WI38 (cell line): ENCODE measurements around the gene AMOTL1.

Experiments
- H3K4me3 ChIP-seq: 2 replicates; pipeline ENCODE4 v1.5.1; 2011; ENCODE audit warnings: low read depth, mild to moderate bottlenecking, control low read depth, low read length
- TF ChIP-seq, protein P1 (sequence below): IDR thresholded peaks from 2 replicates; pipeline ENCODE4 v1.5.1; 2012; ENCODE audit warnings: low read depth, mild to moderate bottlenecking, control low read depth, low read length

Gene AMOTL1

GRCh38 chr11:94866936-94867795 lies 99.0 kb downstream of the AMOTL1 start:
- TF ChIP-seq, protein P1, sequence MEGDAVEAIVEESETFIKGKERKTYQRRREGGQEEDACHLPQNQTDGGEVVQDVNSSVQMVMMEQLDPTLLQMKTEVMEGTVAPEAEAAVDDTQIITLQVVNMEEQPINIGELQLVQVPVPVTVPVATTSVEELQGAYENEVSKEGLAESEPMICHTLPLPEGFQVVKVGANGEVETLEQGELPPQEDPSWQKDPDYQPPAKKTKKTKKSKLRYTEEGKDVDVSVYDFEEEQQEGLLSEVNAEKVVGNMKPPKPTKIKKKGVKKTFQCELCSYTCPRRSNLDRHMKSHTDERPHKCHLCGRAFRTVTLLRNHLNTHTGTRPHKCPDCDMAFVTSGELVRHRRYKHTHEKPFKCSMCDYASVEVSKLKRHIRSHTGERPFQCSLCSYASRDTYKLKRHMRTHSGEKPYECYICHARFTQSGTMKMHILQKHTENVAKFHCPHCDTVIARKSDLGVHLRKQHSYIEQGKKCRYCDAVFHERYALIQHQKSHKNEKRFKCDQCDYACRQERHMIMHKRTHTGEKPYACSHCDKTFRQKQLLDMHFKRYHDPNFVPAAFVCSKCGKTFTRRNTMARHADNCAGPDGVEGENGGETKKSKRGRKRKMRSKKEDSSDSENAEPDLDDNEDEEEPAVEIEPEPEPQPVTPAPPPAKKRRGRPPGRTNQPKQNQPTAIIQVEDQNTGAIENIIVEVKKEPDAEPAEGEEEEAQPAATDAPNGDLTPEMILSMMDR, result no peak
- H3K4me3 ChIP-seq, result no peak overlapping the region

GRCh38 chr11:94868468-94868867 lies 100.3 kb downstream of the AMOTL1 start:
- no peak overlapping the region for H3K4me3 ChIP-seq

DNA sequence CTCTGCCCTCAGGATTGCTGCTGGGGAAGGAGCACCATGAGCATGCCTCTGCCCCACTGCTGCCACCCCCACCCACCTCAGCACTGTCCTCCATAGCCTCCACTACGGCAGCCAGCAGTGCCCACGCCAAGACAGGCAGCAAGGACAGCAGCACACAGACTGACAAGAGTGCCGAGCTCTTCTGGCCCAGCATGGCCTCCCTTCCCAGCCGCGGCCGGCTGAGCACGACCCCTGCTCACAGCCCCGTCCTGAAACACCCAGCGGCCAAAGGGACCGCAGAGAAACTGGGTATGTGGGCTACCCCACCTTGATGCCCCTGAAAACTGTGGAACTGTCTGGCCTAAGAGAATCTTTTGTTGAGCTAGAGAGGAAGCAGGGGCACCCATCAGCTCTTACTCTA lies 101.0 kb downstream of the AMOTL1 start:
- H3K4me3 ChIP-seq, result no peak overlapping the region
- TF ChIP-seq, protein P1, result no peak

More at GRCh38 chr11:94868468-94868867, 100.3 kb downstream of the AMOTL1 start:
- TF ChIP-seq, protein P1, result no peak

GRCh38 chr11:94870422-94870821 lies 102.3 kb downstream of the AMOTL1 start:
- TF ChIP-seq, protein P1, result no peak
- no peak overlapping the region for H3K4me3 ChIP-seq

DNA sequence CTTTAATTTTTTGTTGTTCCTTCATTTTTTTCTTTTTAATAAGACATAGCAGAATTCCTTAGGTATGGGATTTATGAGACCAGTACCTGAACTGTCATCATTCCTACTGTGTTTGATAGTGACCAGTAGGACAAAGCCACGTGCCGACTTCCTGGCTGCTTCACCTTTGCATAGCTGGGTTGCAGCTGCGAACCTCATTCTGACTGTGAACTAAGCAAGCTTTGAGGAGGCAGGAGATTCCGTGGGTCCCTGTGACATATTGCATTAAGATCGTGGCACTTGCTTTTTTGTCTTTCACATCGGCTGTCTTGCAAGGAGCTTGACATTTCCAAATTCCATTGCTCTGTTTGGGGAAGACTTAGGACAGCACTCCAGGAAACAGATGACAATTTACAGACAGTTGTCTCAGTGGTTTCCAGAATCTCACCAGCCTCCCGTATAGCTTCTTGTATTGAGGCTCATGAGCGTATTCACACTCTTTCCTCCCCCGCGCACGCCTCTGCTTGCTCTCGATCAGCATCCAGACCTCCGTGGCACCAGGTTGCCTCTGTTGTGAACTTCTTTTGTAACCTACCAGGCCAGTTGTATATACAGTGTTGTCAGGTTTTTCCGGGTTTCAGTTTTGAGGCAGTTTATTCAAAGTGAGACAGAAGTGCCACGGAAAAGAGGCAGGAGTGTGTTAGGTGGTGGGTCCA lies 103.5 kb downstream of the AMOTL1 start:
- H3K4me3 ChIP-seq, result no peak overlapping the region
- TF ChIP-seq, protein P1, result no peak

GRCh38 chr11:94873916-94874540 lies 105.9 kb downstream of the AMOTL1 start:
- no peak overlapping the region for H3K4me3 ChIP-seq
- TF ChIP-seq, protein P1, result no peak
